ENCODE results near the gene QPCTL. TPM values are rescaled to one million over a fixed set of nuclear protein-coding genes. Genes with fewer than 3 reads are reported as not detected.
A peak's percentile ranks its signal among the peaks of the same experiment; 100 is the strongest.
"Not testable (repeated sequence)": the region's sequence is repeated elsewhere in the genome, so short reads cannot be mapped to it uniquely, and the experiment has no call there.

The QPCTL gene
- total RNA-seq, 1 donor from 2014 or later = 2.6 TPM

GRCh38 chr19:45713141-45713540, 20.7 kb downstream of the QPCTL start:
- intact Hi-C loops (cut with DNase I) = no loop called here
- DNase-seq (ENCODE audit: low spot score) = no peak

- intact Hi-C loops (cut with DNase I) = no loop called here
- no peak for DNase-seq (ENCODE audit: low spot score)
Observed at GRCh38 chr19:45715139-45715538, 22.7 kb downstream of the QPCTL start.

- no peak for DNase-seq (ENCODE audit: low spot score)
- intact Hi-C loops (cut with DNase I) = loop anchor here (2.0 kb wide), 3 partner anchors 14 to 52 kb away; partner anchors contain the start of genes FBXO46, QPCTL and SIX5
Observed at GRCh38 chr19:45716359-45717130, 24.1 kb downstream of the QPCTL start.

GRCh38 chr19:45717131-45717982, 24.9 kb downstream of the QPCTL start:
- DNase-seq (ENCODE audit: low spot score) = peak; percentile 100
- intact Hi-C loops (cut with DNase I) = loop anchor here (2.0 kb wide), 3 partner anchors 13 to 51 kb away; partner anchors contain the start of genes FBXO46, QPCTL and SIX5

- intact Hi-C loops (cut with DNase I) = loop anchor here (2.0 kb wide), 3 partner anchors 13 to 51 kb away; partner anchors contain the start of genes FBXO46, QPCTL and SIX5
- DNase-seq (ENCODE audit: low spot score) = no peak
Observed at GRCh38 chr19:45717983-45718650, 25.7 kb downstream of the QPCTL start.

- intact Hi-C loops (cut with DNase I); DNase-seq (ENCODE audit: low spot score): not testable (repeated sequence)
Observed at GRCh38 chr19:45720065-45720464, 27.6 kb downstream of the QPCTL start.

- intact Hi-C loops (cut with DNase I) = not testable (repeated sequence)
Observed at GRCh38 chr19:45728683-45729082, 36.2 kb downstream of the QPCTL start.

GRCh38 chr19:45729800-45730290, 37.4 kb downstream of the QPCTL start:
- DNase-seq (ENCODE audit: low spot score) = no peak
- intact Hi-C loops (cut with DNase I) = loop anchor here (2.0 to 5.0 kb wide), 3 partner anchors 13 to 38 kb away; partner anchors contain the start of genes QPCTL and SNRPD2

More at GRCh38 chr19:45728683-45729082, 36.2 kb downstream of the QPCTL start:
- not testable (repeated sequence) for DNase-seq (ENCODE audit: low spot score)

- intact Hi-C loops (cut with DNase I) = loop anchor here (2.0 to 5.0 kb wide), 3 partner anchors 14 to 38 kb away; partner anchors contain the start of genes QPCTL and SNRPD2
- peak; percentile 98 for DNase-seq (ENCODE audit: low spot score)
Observed at GRCh38 chr19:45730368-45731288, 38.2 kb downstream of the QPCTL start, which contains the start of gene FBXO46. Gene FBXO46 (minus strand): TSS chr19:45730896. CDS start chr19:45713495, 17,401 bp downstream.

GRCh38 chr19:45733160-45733810, 40.8 kb downstream of the QPCTL start, which contains the start of gene MEIOSIN:
Gene MEIOSIN (plus strand): TSS chr19:45733439. CDS start chr19:45735377, 1,938 bp downstream.
- intact Hi-C loops (cut with DNase I) = loop anchor here (5.0 kb wide), 1 partner anchor 41 kb away; the partner anchor contains the start of genes QPCTL and SNRPD2
- no peak for DNase-seq (ENCODE audit: low spot score)

GRCh38 chr19:45739498-45740439, 47.3 kb downstream of the QPCTL start:
- DNase-seq (ENCODE audit: low spot score) = no peak
- intact Hi-C loops (cut with DNase I) = no loop called here

- intact Hi-C loops (cut with DNase I) = no loop called here
Observed at GRCh38 chr19:45742969-45743368, 50.5 kb downstream of the QPCTL start.

GRCh38 chr19:45745606-45746005, 53.1 kb downstream of the QPCTL start:
- intact Hi-C loops (cut with DNase I) = no loop called here
- no peak for DNase-seq (ENCODE audit: low spot score)

More at GRCh38 chr19:45742969-45743368, 50.5 kb downstream of the QPCTL start:
- no peak for DNase-seq (ENCODE audit: low spot score)

- intact Hi-C loops (cut with DNase I) = no loop called here
Observed at GRCh38 chr19:45746866-45747265, 54.4 kb downstream of the QPCTL start.

GRCh38 chr19:45747513-45747912, 55.0 kb downstream of the QPCTL start:
- no peak for DNase-seq (ENCODE audit: low spot score)
- intact Hi-C loops (cut with DNase I) = no loop called here

More at GRCh38 chr19:45746866-45747265, 54.4 kb downstream of the QPCTL start:
- DNase-seq (ENCODE audit: low spot score) = no peak

GRCh38 chr19:45751483-45751882, 59.0 kb downstream of the QPCTL start:
- intact Hi-C loops (cut with DNase I); DNase-seq (ENCODE audit: low spot score): not testable (repeated sequence)

Measured in cardiac septum (tissue), 1 donor.